Activated CD4-positive, alpha-beta T cell treated with anti-CD3 and anti-CD28 coated beads for 24 hours (primary cell): ENCODE measurements around the gene COX15.
A peak's percentile ranks its signal among the peaks of the same experiment; 100 is the strongest.
"Not testable (repeated sequence)": the region's sequence is repeated elsewhere in the genome, so short reads cannot be mapped to it uniquely, and the experiment has no call there.

Source experiments
- DNase-seq, 2 donors: peaks; one replicate each; pipeline ENCODE4 v3.0.0-alpha.2; 2020; ENCODE audit warnings: low read depth in 2 of 2

COX15 gene

GRCh38 chr10:99740933-99741559, 9.1 kb upstream of the COX15 start:
- no peak for DNase-seq

- no peak for DNase-seq
Measured at GRCh38 chr10:99740260-99740659, 8.3 kb upstream of the COX15 start.

DNA sequence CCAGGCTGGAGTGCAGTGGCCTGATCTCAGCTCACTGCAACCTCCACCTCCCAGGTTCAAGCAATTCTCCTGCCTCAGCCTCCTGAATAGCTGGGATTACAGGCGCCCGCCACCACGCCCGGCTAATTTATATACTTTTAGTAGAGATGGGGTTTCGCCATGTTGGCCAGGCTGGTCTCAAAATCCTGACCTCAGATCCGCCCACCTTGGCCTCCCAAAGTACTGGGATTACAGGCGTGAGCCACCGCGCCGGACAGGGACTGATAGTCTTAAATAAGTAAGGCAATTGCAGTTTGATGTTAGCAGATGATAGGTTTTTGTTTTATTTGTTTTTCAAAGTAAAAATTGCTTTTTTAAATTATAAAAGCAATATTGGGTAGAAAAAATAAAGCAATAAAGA, 2.2 kb upstream of the COX15 start:
- not testable (repeated sequence) for DNase-seq

DNA sequence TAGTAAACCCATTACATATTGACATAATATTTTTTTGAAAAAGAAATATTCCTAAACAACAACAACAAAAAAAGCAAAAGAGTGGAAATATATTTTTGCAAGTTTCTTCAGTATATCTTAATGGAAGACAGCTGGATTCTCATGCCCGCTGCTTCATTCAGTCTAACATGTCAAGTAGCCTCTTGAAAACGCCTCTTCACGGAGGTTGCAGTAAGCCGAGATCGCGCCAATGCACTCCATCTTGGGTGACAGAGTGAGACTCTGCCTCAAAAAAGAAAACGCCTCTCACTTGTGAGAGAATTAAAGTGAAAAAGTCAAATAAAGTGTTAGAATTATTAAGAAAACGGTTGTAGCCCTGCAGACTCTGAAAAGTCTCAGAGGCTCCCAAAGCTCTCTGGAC, 1.4 kb upstream of the COX15 start:
- no peak for DNase-seq

DNA sequence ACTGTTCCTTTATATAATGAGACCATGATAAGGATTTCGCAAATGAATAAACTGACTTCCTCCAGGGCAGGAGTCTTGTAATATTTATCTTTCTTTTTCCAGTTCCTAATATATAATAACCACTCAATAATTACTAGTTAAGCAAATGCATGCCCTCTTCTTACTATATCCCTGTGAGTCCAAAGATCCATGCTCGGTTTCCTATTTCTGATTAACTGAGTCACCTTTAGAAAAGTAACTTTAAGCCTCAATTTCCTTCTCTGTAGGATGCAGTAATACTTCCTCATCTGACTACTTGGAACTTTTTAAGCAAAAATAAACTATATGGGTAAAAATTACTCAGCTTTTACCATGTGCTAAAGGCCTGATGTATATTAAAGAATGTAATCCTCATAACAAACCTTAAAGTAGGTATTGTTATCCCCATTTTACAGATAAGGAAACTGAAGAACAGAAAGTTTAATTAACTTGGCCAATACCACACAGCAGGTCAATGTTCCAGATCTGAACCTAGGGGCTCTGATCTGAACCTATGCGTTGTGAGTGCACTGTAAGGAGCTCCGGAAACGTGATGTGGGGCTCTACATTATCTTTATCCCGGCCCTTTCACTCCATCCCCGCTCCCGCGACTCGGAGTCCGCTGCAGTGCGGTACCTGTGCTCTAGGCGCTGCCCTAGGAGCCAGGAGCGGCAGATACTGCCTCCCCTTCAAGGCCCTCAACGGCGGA, 458 bp downstream of the COX15 start:
- DNase-seq: no peak

GRCh38 chr10:99730026-99730425, 1.9 kb downstream of the COX15 start:
- no peak for DNase-seq

DNA sequence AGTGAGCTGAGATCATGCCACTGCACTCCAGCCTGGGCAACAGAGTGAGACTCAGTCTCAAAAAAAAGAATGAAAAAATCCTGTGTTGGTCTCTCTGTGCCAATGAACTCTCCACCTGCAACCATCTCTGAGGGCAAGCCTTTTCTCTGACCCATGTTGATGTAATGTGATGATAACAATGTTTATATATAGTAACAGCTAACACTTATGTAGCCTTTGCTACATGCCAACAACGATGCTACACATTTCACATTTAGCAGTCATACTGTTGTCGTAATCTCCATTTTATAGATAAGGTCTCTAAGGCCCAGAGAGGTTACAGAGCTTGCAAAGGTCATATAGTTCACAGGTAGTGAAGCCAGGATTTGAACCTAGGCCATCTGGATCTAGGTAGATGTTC, 11.5 kb downstream of the COX15 start:
- no peak for DNase-seq

GRCh38 chr10:99714446-99714845, 17.5 kb downstream of the COX15 start:
- no peak for DNase-seq

DNA sequence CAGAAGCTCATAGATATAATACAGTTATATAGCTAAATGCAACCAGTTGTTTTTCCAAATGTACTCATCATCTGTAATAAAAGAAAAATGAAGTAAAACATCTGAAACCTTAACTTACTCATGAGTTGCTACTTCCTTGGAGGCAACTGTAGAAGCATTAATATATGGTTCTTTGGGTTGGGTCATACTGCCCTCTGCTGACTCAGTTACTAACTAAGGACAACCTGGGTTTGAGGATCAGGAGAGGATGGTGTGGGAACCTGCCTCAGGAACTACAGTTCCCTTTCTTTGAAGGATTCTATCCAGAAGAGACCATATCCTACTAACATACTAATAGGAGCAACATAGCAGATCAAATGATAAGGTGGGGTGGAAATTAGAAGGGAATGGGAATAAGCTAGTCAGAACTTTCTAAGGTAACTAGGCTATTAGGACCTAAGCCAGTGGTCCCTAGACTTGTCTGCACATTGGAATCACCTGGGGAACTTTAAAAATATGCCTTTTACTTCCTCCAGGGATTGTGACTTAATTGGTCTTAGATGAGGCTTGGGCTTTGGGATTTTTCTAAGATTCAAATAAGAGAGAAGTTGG, 20.7 kb downstream of the COX15 start:
- peak in 1 of 2 donors; percentile 10 for DNase-seq

- DNase-seq: no peak
Measured at GRCh38 chr10:99709480-99710229, 22.3 kb downstream of the COX15 start.

- no peak for DNase-seq
Measured at GRCh38 chr10:99708428-99709012, 23.4 kb downstream of the COX15 start.

GRCh38 chr10:99700649-99701048, 31.3 kb downstream of the COX15 start:
- DNase-seq: no peak

GRCh38 chr10:99698504-99699080, 33.3 kb downstream of the COX15 start:
- no peak for DNase-seq

- no peak for DNase-seq
Measured at GRCh38 chr10:99695761-99696160, 36.2 kb downstream of the COX15 start.

- no peak for DNase-seq
Measured at GRCh38 chr10:99693933-99694583, 37.9 kb downstream of the COX15 start.

DNA sequence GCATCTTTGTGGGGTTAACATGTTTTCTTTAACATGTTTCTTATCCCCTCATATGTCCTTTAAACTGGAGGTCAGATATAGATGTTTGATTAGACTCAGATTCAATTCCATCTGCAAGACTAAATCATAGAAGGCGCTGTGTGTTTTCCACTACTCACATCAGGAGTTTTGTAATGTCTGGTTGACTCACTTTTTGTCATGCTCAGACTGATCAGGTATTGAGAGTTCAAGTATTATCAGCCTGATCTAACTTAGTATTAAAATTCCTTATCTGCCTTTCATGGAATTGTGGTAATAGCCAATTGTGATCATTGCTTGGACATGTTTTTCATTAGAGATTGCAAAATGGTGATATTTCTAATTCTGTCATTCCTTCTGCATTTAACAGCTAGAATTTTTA, 42.5 kb downstream of the COX15 start:
- DNase-seq: no peak

GRCh38 chr10:99685597-99685967, 46.3 kb downstream of the COX15 start:
- DNase-seq: no peak

DNA sequence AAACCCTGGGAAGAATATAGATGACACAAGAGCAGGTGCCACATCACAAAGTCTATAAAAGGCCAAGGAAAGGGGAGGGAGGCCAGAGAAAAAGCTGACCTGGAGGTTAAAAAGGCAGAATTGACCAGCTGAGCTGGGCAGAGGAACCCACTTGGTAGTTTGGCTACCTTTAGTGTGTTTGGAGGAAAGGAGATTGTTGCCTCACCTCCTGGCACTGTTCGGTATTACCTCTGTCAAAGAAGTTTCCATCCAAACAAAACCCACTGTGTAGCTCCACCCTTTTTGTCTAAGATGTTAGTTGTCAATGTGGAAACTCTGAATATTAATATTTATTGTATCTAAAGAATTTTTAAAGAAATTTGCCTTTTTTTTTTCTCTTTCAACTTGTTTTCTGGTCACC, 49.2 kb downstream of the COX15 start:
- no peak for DNase-seq
